ENCODE data around the gene CAMTA1.

CAMTA1 gene

GRCh38 chr1:7543718-7544090 is 758.5 kb downstream of the CAMTA1 start:
- CTCF ChIA-PET = no interaction called here
- no peaks in the 10 kb centered on the region for H3K36me3 ChIP-seq (ENCODE audit: control insufficient read depth in 2 of 2, insufficient read depth in 1 of 2, low read length in 2 of 2)
- H3K4me1 ChIP-seq (ENCODE audit: control insufficient read depth, insufficient read depth, low read length) = no peaks in the 10 kb centered on the region
- H3K27ac ChIP-seq (ENCODE audit: extremely low read depth, low read depth, low read length) = no peak overlapping the region
- H3K9me3 ChIP-seq (ENCODE audit: control insufficient read depth, insufficient read depth, low read depth, low read length) = no peaks in the 10 kb centered on the region
- no peak overlapping the region for H3K4me3 ChIP-seq (ENCODE audit: low read depth, low read length)
- POLR2A ChIA-PET = no interaction called here
- TF ChIP-seq ZNF214 (tag by site-specific recombination; IDR thresholded peaks at IDR 0.05; ENCODE audit: borderline replicate concordance) (no peak), HOXD13 (CRISPR knock-in tag; IDR thresholded peaks at IDR 0.05; ENCODE audit: borderline replicate concordance) (no peak), ZNF2 (tag by site-specific recombination; IDR thresholded peaks at IDR 0.05) (no peak), ZBTB26 (tag by site-specific recombination; optimal IDR thresholded peaks at IDR 0.05) (no peak), ZNF394 (tag by site-specific recombination; IDR thresholded peaks at IDR 0.05; ENCODE audit: borderline replicate concordance) (no peak), ZNF311 (tag by site-specific recombination; IDR thresholded peaks at IDR 0.05; ENCODE audit: borderline replicate concordance) (no peak), ZNF645 (tag by site-specific recombination; IDR thresholded peaks at IDR 0.05) (no peak), ZNF19 (tag by site-specific recombination; IDR thresholded peaks at IDR 0.05; ENCODE audit: low read depth) (no peak), ZNF518A (tag by site-specific recombination; conservative IDR thresholded peaks at IDR 0.05; ENCODE audit: low read depth) (no peak), ZNF660 (tag by site-specific recombination; IDR thresholded peaks at IDR 0.05) (no peak), ZNF544 (tag by site-specific recombination; IDR thresholded peaks at IDR 0.05) (no peak), ZNF624 (tag by site-specific recombination; IDR thresholded peaks at IDR 0.05) (no peak), ZNF626 (tag by site-specific recombination; IDR thresholded peaks at IDR 0.05) (no peak)

GRCh38 chr1:7549277-7550161 is 764.3 kb downstream of the CAMTA1 start:
- peaks cover 4% of the 10 kb centered on the region; the same call in 1 of the 2 replicates for H3K4me1 ChIP-seq (ENCODE audit: control insufficient read depth, insufficient read depth, low read length)
- no peaks in the 10 kb centered on the region for H3K9me3 ChIP-seq (ENCODE audit: control insufficient read depth, insufficient read depth, low read depth, low read length)
- ChIA-PET CTCF (interaction anchor here (0.6 to 0.7 kb wide), 2 partner anchors 535 to 799 kb away, joined by 3 read pairs; no protein-coding TSS in a partner anchor), POLR2A (interaction anchor here (0.6 to 0.9 kb wide), 5 partner anchors 17 to 155 kb away, joined by 3 to 8 read pairs (median 5); no protein-coding TSS in a partner anchor)
- no peak overlapping the region for H3K4me3 ChIP-seq (ENCODE audit: low read depth, low read length)
- peak overlapping the region; percentile 8; the same call in 1 of the 2 replicates for H3K27ac ChIP-seq (ENCODE audit: extremely low read depth, low read depth, low read length)
- H3K36me3 ChIP-seq (ENCODE audit: control insufficient read depth in 2 of 2, insufficient read depth in 1 of 2, low read length in 2 of 2) = no peaks in the 10 kb centered on the region
- no peak for TF ChIP-seq ZSCAN30 (tag by site-specific recombination; IDR thresholded peaks at IDR 0.05)
- TF ChIP-seq ZNF174 (tag by site-specific recombination; IDR thresholded peaks at IDR 0.05) = no peak
- no peak for TF ChIP-seq ZNF571 (tag by site-specific recombination; IDR thresholded peaks at IDR 0.05)
- TF ChIP-seq ZNF837 (tag by site-specific recombination; IDR thresholded peaks at IDR 0.05) = no peak
- no peak for TF ChIP-seq ZNF146 (tag by site-specific recombination; IDR thresholded peaks at IDR 0.05)
- TF ChIP-seq GFI1B (tag by site-specific recombination; IDR thresholded peaks at IDR 0.05) = peak; percentile 46; the same call in 1 of the 2 replicates
- no peak for TF ChIP-seq ZNF510 (tag by site-specific recombination; IDR thresholded peaks at IDR 0.05; ENCODE audit: insufficient replicate concordance)
- TF ChIP-seq ZBTB17 (tag by site-specific recombination; IDR thresholded peaks at IDR 0.05) = peak; percentile 36; the same call in 1 of the 2 replicates
- TF ChIP-seq ZNF830 (tag by site-specific recombination; IDR thresholded peaks at IDR 0.05; ENCODE audit: low read depth) = no peak
- TF ChIP-seq ZNF324 (tag by site-specific recombination; IDR thresholded peaks at IDR 0.05) = no peak
- TF ChIP-seq ZNF311 (tag by site-specific recombination; IDR thresholded peaks at IDR 0.05; ENCODE audit: borderline replicate concordance) = no peak
- no peak for TF ChIP-seq MEIS1 (CRISPR knock-in tag; IDR thresholded peaks at IDR 0.05; ENCODE audit: borderline replicate concordance)

Data from HEK293 (cell line).